Fibroblast of the aortic adventitia (primary cell): Measurements from ENCODE around the gene WLS. TPM values are rescaled to one million over a fixed set of nuclear protein-coding genes. Genes with fewer than 3 reads are reported as not detected.

Experiments used
- DNase-seq: peaks from one replicate; pipeline ENCODE4 v3.0.0-alpha.2; 2010; ENCODE audit warnings: low read depth
- H3K4me3 ChIP-seq: 2 replicates; pipeline ENCODE4 v1.5.1; 2011; ENCODE audit warnings: low read depth, mild to moderate bottlenecking, control low read depth, low read length, moderate library complexity
- CTCF ChIP-seq: IDR thresholded peaks from 2 replicates; pipeline ENCODE4 v1.5.1; 2011; ENCODE audit warnings: mild to moderate bottlenecking, low read length, control low read depth, inconsistent platforms; ENCODE audit not compliant: insufficient read depth
- small RNA-seq: library from RNA; depleted of rRNA; stranded (forward); fragments of <200 nt; gene quantifications from one replicate; pipeline ENCODE3, GENCODE V24; 2012
- total RNA-seq: library from RNA; depleted of rRNA; stranded (reverse); fragments of >200 nt; gene quantifications from 2 replicates; pipeline ENCODE4 v1.2.3, GENCODE V29; 2012; ENCODE audit warnings: low replicate concordance

Gene WLS
- total RNA-seq, 1 donor = 235 TPM

GRCh38 chr1:68093737-68094136 is 138.6 kb downstream of the WLS start:
- TF ChIP-seq CTCF = no peak
- no peak overlapping the region for H3K4me3 ChIP-seq
- DNase-seq = peak; percentile 57

- no peak for TF ChIP-seq CTCF
- no peak overlapping the region for H3K4me3 ChIP-seq
- DNase-seq = no peak
Measured at GRCh38 chr1:68087184-68087583, 145.1 kb downstream of the WLS start.

DNA sequence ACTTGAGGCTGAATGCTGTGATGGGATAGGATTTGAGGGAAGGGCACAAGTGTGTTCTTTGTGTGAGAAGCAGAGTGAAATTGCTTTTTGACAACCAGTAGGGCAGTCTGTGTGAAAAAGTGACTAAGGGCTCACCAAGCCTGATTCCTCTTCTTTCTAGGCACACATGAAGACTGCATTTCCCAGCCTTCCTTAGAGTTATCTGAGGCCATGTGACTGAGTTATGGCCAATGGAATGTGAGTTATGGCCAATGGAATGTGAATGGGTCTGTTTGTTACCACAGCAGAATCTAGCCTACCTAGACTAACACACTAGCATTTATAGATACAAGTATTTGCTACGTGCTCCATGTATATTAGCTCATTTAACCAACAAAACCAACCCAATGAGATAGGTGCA is 146.6 kb downstream of the WLS start:
- no peak overlapping the region for H3K4me3 ChIP-seq
- DNase-seq = no peak
- TF ChIP-seq CTCF = no peak

GRCh38 chr1:68083686-68084085 is 148.6 kb downstream of the WLS start:
- H3K4me3 ChIP-seq = no peak overlapping the region
- TF ChIP-seq CTCF = no peak
- DNase-seq = no peak

DNA sequence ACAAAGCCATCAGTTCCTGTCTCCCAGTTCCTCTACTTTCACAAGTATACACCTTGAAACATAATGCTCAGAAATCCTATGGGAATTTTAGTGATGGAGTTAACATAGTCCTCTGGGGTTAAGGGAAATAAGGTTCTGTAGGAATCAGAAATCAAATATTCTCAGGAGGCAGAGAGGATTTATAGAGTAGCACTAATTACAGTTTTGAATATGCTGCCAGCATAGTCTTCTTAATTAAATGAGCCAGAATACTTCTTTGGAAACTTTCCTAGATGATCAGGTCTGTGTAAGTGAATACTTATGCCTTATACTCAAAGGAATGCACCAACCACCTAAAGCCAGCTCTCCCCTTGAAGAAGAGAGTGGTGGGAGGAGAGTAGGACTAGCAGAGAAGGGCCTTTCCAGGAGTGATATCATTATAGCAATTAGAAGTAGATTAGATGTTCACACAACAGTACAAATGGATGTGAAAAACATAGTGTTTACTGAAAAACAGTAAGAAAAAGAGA is 150.5 kb downstream of the WLS start:
- DNase-seq = no peak
- no peak for TF ChIP-seq CTCF
- H3K4me3 ChIP-seq = no peak overlapping the region

- no peak for TF ChIP-seq CTCF
- DNase-seq = no peak
- H3K4me3 ChIP-seq = no peak overlapping the region
Measured at GRCh38 chr1:68078647-68079046, 153.7 kb downstream of the WLS start.

Small RNA genes within 50 kb of the gene (small RNA-seq; reads per million reads assigned to genes)
- gene COX6B1P7 = not detected
- gene MIR1262 = 2.4 reads per million, percentile 75 among the genes with 10 or more reads in this experiment

Other genes with a start within 250 kb of the WLS start
- gene DIRAS3, start 181.9 kb downstream of the WLS start, total RNA-seq = 1.2 and 4.6 TPM in 2 replicates
- gene RPE65, start 217.4 kb upstream of the WLS start, total RNA-seq = not detected in 2 replicates